BJ (cell line): ENCODE data around the gene KCTD6. TPM values are rescaled to one million over a fixed set of nuclear protein-coding genes. Genes with fewer than 3 reads are reported as not detected.

Experiments used
- CTCF ChIA-PET: fragments of 350-600 bp; formaldehyde crosslinking; extraction: SDS; loops from one replicate; lab custom pipeline; 2021; ENCODE audit warnings: antibody characterized with exemption, inconsistent platforms; lab: Yijun Ruan, JAX
- POLR2A ChIA-PET: fragments of 300-600 bp; sonication (Branson Sonifier 250); formaldehyde crosslinking; extraction: SDS; loops from one replicate; lab custom pipeline; 2021; ENCODE audit warnings: antibody characterized with exemption; lab: Charles Lee
- DNase-seq: peaks from one replicate; pipeline ENCODE4 v3.0.0-alpha.2; 2011; ENCODE audit warnings: low read depth
- H3K27me3 ChIP-seq: 2 replicates; pipeline ENCODE4 v1.6.0; 2011; ENCODE audit warnings: low read length; ENCODE audit not compliant: control insufficient read depth, insufficient read depth
- H3K36me3 ChIP-seq: 2 replicates; pipeline ENCODE4 v1.5.1; 2011; ENCODE audit warnings: low read length; ENCODE audit not compliant: control insufficient read depth, insufficient read depth
- H3K4me3 ChIP-seq: 2 replicates; pipeline ENCODE4 v1.5.1; 2011; ENCODE audit warnings: low read depth, mild to moderate bottlenecking, control low read depth, low read length
- CTCF ChIP-seq: IDR thresholded peaks from 2 replicates; pipeline ENCODE4 v1.5.1; 2011; ENCODE audit warnings: low read depth, mild to moderate bottlenecking, control low read depth, inconsistent platforms, low read length, moderate library complexity; ENCODE audit not compliant: insufficient read depth
- polyA plus RNA-seq: library from polyadenylated mRNA; depleted of rRNA; stranded (reverse); fragments of >200 nt; gene quantifications from 2 replicates; pipeline ENCODE4 v1.2.3, GENCODE V29; 2011

KCTD6 gene
- polyA plus RNA-seq, 1 experiment: 5.1 TPM

GRCh38 chr3:58496206-58496857 lies 4.4 kb downstream of the KCTD6 start:
- DNase-seq: no peak
- Histone ChIP-seq H3K27me3 (no peaks in the 10 kb centered on the region), H3K36me3 (no peaks in the 10 kb centered on the region; the same call in 1 of the 2 replicates), H3K4me3 (no peak overlapping the region)
- POLR2A ChIA-PET: interaction anchor here (0.6 kb wide), 1 partner anchor 71 kb away, joined by 3 read pairs; no protein-coding TSS in a partner anchor
- CTCF ChIA-PET: interaction anchor here (0.6 to 1.1 kb wide), 3 partner anchors 55 to 190 kb away, joined by 3 to 4 read pairs (median 3); partner anchors contain the start of genes HTD2 and RPP14
- no peak for TF ChIP-seq CTCF

- POLR2A ChIA-PET: no interaction called here
Observed at GRCh38 chr3:58497097-58497496, 5.2 kb downstream of the KCTD6 start.

GRCh38 chr3:58502872-58503271 lies 11.0 kb downstream of the KCTD6 start:
- Histone ChIP-seq H3K36me3 (no peaks in the 10 kb centered on the region; the same call in 1 of the 2 replicates), H3K4me3 (no peak overlapping the region), H3K27me3 (no peaks in the 10 kb centered on the region)
- POLR2A ChIA-PET: no interaction called here
- TF ChIP-seq CTCF: no peak
- DNase-seq: no peak
- CTCF ChIA-PET: interaction anchor here (0.6 kb wide), 1 partner anchor 28 kb away, joined by 3 read pairs; no protein-coding TSS in a partner anchor

More at GRCh38 chr3:58497097-58497496, 5.2 kb downstream of the KCTD6 start:
- Histone ChIP-seq H3K36me3 (no peaks in the 10 kb centered on the region; the same call in 1 of the 2 replicates), H3K4me3 (no peak overlapping the region), H3K27me3 (no peaks in the 10 kb centered on the region)
- no peak for TF ChIP-seq CTCF
- CTCF ChIA-PET: interaction anchor here (0.6 kb wide), 1 partner anchor 56 kb away, joined by 3 read pairs; no protein-coding TSS in a partner anchor
- no peak for DNase-seq

GRCh38 chr3:58507356-58508078 lies 15.6 kb downstream of the KCTD6 start:
- CTCF ChIA-PET: interaction anchor here (0.7 kb wide), 1 partner anchor 30 kb away, joined by 3 read pairs; the partner anchor contains the start of gene ACOX2
- no peaks in the 10 kb centered on the region; the same call in 1 of the 2 replicates for H3K36me3 ChIP-seq
- H3K4me3 ChIP-seq: no peak overlapping the region
- POLR2A ChIA-PET: no interaction called here
- no peak for TF ChIP-seq CTCF
- no peaks in the 10 kb centered on the region for H3K27me3 ChIP-seq
- no peak for DNase-seq

- CTCF ChIA-PET: no interaction called here
- DNase-seq: no peak
Observed at GRCh38 chr3:58508437-58508836, 16.5 kb downstream of the KCTD6 start.

More at GRCh38 chr3:58508437-58508836, 16.5 kb downstream of the KCTD6 start:
- H3K27me3 ChIP-seq: no peaks in the 10 kb centered on the region
- no peak for TF ChIP-seq CTCF
- H3K4me3 ChIP-seq: no peak overlapping the region
- no peaks in the 10 kb centered on the region; the same call in 1 of the 2 replicates for H3K36me3 ChIP-seq
- POLR2A ChIA-PET: no interaction called here
